UCSD-AML1 (cell line): ENCODE measurements around the gene KPNA6.
A peak's percentile ranks its signal among the peaks of the same experiment; 100 is the strongest.
"Not testable (repeated sequence)": the region's sequence is repeated elsewhere in the genome, so short reads cannot be mapped to it uniquely, and the experiment has no call there.

Experiments used
- DNase-seq: peaks from one replicate; lab custom pipeline; 2025; ENCODE audit not compliant: unreplicated experiment; lab: John Stamatoyannopoulos, UW

Gene KPNA6

GRCh38 chr1:32107742-32108661 lies at the start of gene KPNA6:
Gene KPNA6 (plus strand): TSS chr1:32108056. CDS start chr1:32108131, 75 bp downstream.
- DNase-seq: peak; percentile 84

DNA sequence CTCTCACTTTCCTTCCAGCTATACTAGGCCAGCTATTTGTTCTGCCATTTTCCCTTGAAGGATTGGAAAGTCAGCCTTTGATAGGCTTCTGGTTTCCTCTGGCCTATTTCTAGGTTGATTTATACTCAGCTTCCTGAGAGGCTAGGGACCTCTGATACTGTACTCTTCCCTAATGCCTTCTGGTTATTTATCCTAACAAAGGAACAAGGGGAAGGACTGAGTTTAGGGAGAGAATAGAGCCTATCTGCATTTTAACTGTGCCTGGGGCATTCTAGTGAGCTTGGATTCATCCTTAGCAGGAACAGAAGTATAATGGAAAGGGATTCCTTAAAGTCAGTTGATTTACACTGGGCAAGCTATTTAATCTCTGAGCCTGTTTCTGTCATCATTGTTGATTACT lies 46.9 kb upstream of the KPNA6 start:
- DNase-seq: no peak

GRCh38 chr1:32062867-32063230 lies 45.0 kb upstream of the KPNA6 start:
- DNase-seq: no peak

GRCh38 chr1:32063261-32063681 lies 44.6 kb upstream of the KPNA6 start:
- DNase-seq: no peak

GRCh38 chr1:32065613-32066488 lies 42.0 kb upstream of the KPNA6 start:
- not testable (repeated sequence) for DNase-seq

DNA sequence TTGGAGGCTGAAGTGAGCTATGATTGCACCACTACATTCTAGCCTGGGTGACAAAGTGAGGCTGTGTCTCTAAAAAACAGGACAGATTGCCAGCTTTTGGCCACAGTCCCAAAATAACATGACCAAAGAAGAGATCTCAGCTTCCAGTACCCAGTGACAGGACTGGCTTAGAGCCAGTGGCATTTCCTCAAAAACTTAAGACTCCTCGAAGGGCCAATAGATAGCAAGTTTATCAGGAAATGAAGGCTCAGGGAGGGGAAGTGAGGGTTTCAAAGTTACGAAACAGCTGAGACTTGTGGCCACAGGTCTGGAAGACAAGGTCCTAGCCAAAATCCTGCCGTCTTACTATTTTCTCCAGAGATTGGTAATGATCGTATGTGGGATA lies 41.4 kb upstream of the KPNA6 start:
- DNase-seq: peak; percentile 53

GRCh38 chr1:32068957-32069588 lies 38.8 kb upstream of the KPNA6 start:
- no peak for DNase-seq

DNA sequence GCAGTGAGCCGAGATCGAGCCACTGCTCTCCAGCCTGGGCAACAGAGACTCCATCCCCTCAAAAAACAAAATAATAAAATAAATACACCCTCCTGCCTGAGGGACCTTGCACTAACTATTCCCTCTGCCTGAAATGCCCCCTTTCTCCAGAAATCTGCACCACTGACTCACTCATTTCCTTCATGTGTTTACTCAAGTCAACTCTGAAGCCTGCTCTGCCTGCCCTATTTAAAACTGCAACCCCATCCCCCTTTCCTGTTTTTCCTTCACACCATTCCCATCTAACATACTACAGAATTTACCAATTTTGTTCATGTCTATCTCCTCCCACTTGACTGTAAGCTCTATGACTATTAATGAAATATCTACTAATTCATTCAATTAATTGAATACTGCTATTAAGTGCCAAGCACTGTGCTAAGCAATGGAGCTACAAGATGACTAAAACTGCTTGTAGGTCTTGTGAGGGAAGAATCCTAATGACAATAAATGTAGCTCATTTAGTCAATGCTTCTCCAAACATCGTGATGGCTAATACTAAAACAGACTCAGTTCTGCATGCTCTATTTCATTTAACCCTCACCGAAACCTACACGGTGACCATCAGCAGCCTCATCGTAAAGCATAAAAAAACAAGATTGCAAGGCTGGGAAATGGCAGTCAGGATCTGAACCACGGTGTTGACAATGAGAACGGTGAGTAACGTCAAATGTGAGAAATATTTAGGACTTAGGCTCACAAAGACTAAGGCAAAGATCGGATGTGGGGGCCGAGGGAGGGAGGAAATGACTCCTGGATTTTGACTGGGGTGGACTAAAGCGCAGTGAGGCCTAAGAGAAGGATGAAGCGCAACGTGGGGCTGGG lies 35.9 kb upstream of the KPNA6 start:
- DNase-seq: no peak

- peak; percentile 96 for DNase-seq
These were observed 35.1 kb upstream of the KPNA6 start, which contains the start of gene TMEM39B for GRCh38 chr1:32072622-32073298. Gene TMEM39B (plus strand): TSS chr1:32072939. CDS start chr1:32073048, 109 bp downstream.

- DNase-seq: no peak
These were observed 34.3 kb upstream of the KPNA6 start for GRCh38 chr1:32073299-32074229.

DNA sequence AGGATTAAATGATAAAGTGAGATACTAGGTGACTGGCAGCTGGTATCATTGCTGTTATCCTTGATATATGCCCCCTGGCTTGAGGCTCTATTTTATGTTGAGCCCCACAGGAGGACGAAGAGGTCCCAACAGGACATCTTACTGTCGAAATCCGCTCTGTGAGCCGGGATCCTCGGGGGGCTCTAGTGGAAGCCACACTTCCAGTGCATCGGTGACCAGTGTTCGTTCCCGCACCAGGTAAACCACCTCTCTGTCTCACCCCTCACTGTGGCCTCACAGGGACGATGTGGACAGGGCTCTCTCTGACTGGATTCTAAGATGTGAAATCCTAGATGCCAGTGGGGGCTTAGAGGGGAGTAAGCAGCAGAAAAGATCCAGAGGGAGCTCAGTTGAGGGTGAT lies 33.0 kb upstream of the KPNA6 start:
- DNase-seq: no peak

GRCh38 chr1:32077451-32077850 lies 30.4 kb upstream of the KPNA6 start:
- DNase-seq: no peak

GRCh38 chr1:32082022-32082421 lies 25.8 kb upstream of the KPNA6 start:
- DNase-seq: no peak

GRCh38 chr1:32086381-32086780 lies 21.5 kb upstream of the KPNA6 start:
- DNase-seq: not testable (repeated sequence)

DNA sequence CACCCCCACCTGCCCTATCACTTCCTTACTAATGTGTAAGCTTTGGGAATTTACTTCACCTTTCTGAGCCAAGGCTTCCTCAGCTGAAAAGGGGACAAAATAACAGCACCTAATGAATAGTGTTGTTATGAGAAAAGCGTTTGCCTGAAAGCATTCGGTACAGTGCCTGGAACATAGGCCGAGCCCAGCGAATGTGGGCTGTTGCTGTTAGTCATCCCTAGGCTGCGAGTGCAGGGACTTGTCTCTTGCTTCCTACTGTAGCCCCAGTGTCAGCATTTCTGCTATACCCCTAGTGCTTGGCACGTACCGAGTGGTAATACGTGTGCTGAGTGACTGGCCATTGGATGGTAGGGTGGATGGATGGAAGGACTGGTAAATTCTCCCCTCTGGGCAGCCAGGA lies 16.7 kb upstream of the KPNA6 start:
- no peak for DNase-seq

DNA sequence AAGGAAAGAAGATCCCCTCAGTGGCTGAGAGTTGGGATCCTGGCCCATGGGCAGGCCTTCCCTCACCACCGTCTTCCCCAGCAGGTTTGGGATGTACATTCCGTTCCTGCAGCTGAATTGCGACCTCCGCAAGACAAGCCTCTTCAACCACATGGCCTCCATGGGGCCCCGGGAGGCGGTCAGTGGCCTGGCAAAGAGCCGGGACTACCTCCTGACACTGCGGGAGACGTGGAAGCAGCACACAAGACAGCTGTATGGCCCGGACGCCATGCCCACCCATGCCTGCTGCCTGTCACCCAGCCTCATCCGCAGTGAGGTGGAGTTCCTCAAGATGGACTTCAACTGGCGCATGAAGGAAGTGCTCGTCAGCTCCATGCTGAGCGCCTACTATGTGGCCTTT lies 16.3 kb upstream of the KPNA6 start:
- no peak for DNase-seq

DNA sequence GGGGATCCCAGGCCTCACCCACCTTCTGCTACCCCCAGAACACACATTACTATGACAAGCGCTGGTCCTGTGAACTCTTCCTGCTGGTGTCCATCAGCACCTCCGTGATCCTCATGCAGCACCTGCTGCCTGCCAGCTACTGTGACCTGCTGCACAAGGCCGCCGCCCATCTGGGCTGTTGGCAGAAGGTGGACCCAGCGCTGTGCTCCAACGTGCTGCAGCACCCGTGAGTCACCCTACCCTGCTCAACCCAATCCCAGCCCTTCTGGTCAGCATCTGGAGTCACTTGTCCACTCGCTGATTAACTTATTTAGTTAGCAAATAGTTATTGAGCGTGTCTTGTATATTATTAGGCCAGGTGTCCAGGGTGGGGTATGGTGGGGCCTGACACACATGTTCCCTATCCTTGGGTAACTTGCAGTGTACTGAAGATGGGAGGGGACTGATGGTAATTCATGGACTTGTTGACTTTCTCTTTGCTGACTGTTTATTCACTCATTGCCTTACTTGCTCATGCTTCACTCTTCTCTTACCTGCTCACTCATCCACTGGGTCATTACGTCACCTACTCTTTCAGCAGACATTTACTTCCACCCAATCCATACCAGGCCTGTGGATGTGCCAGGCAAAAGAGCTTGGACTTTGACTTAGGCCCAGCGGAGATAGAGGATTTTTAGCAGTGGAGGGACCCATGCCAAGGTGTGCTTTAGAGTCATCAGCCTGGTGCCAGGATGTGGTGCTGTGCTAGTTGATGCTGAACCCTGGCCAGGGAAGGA lies 12.9 kb upstream of the KPNA6 start:
- DNase-seq: no peak

DNA sequence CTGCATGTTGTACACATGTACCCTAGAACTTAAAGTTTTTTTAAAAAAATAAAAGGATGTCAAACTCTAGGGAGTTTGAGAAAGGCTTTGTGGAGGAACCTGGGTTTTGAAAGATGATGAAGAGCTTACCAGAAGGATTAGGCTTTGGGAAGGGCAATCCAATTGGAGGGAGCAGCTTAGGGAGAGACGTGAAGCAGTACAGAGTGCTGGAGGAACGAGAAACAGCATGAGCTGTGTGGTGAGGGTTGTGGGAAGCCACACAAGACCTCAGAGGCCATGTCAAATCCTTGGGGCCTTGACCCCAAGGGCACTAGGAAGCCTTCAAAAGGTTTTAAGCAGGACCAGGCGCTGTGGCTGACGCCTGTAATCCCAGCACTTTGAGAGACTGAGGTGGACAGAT lies 8.4 kb upstream of the KPNA6 start:
- DNase-seq: no peak
